Measurements from ENCODE around the gene NDST3.
"Not testable (repeated sequence)": the region's sequence is repeated elsewhere in the genome, so short reads cannot be mapped to it uniquely, and the experiment has no call there.

NDST3 gene

DNA sequence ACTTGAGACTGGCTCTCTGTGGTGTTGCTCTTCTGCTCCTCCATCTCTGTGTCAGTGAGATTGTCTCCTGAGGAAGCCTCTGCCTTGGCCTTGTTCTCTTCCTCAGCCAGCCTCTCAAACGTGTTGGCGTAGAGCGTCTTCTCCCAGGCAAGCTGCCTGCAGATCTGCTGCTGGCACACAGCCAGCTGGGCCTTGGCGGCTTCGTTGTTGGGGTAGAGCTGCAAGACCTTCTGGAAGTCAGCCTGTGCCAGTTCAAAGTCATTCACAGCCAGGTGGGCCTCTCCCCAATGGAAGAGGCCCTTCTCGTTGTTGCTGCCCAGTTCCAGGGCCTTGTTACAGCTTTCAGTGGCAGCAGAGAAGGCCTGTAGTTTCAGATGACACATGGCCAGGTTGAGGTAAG is 159.1 kb downstream of the NDST3 start:
- no peak for DNase-seq

- DNase-seq, result no peak
Measured at GRCh38 chr4:118206627-118207026, 172.3 kb downstream of the NDST3 start.

DNA sequence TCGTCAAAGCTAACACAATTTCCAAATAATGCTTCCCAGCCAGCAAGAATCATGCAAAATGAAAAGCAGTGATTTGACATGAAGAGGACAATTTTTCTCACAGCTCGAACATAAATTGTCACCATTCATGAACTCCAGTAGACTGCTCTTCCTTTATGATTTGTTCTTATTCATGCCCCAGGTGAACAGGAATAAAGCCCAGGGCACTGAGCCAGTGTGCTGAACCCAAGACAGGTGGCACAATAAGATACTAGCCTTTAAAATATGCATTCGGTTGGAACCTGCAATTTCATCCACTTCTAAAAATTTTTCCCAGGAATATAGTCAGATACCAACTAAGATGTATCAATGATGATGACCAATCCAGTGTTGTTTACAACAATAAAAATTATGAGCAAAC is 178.8 kb downstream of the NDST3 start:
- DNase-seq, result no peak

- DNase-seq, result no peak
Measured at GRCh38 chr4:118215826-118216225, 181.5 kb downstream of the NDST3 start.

GRCh38 chr4:118221227-118221800 is 187.0 kb downstream of the NDST3 start:
- DNase-seq, result no peak

- no peak for DNase-seq
Measured at GRCh38 chr4:118224243-118224829, 190.1 kb downstream of the NDST3 start.

- no peak for DNase-seq
Measured at GRCh38 chr4:118225511-118225910, 191.2 kb downstream of the NDST3 start.

DNA sequence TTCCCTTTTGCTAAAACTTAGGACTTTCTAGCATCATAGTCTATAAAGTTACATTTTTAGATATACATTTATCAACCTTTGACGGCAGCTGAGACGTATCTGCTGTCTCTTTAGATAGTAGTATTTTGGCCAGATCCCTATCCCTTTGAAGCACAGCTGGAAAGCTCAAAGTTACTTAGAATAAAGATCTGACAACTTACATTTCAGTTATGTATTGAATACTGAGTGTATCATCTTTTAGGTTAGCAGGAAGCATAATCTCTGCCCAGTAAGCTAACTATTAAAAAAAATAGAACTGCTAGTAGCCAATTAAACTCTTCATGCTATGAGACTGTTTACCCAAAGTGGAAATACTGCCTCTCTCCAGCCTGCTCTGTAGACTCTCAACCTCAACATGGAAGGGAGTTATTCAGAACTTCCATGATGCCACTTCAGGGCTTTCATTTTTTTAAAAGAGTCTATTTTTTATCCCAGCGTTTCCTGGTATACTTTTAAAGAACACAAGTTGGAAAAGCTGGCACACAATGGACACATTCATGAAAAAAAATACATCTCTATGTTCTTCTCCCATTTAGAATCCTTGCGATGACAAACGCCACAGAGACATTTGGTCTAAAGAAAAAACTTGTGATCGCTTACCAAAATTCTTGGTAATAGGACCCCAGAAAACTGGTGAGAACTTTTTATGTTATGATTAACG is 192.2 kb downstream of the NDST3 start:
- DNase-seq, result no peak

GRCh38 chr4:118235566-118236120 is 201.4 kb downstream of the NDST3 start:
- no peak for DNase-seq

- DNase-seq, result no peak
Measured at GRCh38 chr4:118237531-118237930, 203.2 kb downstream of the NDST3 start.

DNA sequence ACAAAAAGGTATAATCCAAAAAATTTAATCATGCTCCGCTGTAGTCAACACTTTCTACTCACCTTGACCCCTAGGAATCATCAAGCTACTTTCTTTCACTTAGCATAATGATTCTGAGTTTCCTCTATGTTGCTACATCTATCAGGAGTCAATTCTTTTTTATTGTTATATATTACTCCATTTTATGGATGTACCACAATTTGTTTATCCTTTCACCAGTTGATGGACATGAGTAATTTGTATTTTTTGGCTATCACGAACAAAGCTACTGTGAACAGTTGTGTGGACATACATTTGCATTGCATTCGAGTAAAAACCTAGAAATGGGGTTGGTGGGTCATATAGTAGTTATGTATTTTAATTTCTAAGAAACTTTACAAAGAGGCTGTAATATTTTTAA is 215.6 kb downstream of the NDST3 start:
- no peak for DNase-seq

GRCh38 chr4:118254368-118254767 is 220.1 kb downstream of the NDST3 start:
- no peak for DNase-seq

DNA sequence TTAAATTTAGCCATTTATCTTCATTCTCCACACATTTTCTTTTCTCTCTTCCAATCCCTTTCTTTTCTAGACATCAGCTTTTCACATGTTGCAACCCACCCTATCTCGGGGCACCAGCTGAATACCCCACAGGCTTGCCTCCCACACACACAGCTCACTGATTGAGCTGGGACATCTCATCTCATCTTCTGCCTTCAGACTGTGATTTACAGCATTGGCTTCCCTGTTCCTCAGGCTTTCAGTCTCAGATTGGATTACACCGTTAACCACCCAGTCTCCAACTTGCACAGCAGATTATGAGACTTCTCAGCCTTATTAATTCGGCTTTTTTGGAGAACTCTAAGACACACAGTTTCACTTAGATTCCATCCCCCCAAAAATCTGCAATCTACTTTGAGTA is 224.8 kb downstream of the NDST3 start:
- no peak for DNase-seq

DNA sequence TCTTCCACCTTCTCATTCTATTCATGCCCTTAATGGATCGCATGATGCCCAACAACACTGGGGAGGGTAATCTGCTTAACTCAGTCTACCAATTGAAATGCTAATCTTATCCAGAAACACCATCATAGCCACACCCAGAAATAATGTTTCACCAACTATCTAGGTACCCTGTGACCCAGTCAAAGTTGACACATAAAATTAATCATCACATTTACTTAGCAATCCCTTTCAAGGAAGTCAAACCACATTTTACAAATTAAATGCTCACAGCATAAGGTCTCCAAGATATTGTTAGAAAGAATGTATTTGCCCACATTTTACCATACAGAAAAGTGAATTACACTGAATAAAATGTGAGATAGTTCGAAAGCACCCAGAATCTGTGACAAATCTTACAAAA is 226.0 kb downstream of the NDST3 start:
- no peak for DNase-seq

GRCh38 chr4:118264096-118264495 is 229.8 kb downstream of the NDST3 start:
- no peak for DNase-seq

DNA sequence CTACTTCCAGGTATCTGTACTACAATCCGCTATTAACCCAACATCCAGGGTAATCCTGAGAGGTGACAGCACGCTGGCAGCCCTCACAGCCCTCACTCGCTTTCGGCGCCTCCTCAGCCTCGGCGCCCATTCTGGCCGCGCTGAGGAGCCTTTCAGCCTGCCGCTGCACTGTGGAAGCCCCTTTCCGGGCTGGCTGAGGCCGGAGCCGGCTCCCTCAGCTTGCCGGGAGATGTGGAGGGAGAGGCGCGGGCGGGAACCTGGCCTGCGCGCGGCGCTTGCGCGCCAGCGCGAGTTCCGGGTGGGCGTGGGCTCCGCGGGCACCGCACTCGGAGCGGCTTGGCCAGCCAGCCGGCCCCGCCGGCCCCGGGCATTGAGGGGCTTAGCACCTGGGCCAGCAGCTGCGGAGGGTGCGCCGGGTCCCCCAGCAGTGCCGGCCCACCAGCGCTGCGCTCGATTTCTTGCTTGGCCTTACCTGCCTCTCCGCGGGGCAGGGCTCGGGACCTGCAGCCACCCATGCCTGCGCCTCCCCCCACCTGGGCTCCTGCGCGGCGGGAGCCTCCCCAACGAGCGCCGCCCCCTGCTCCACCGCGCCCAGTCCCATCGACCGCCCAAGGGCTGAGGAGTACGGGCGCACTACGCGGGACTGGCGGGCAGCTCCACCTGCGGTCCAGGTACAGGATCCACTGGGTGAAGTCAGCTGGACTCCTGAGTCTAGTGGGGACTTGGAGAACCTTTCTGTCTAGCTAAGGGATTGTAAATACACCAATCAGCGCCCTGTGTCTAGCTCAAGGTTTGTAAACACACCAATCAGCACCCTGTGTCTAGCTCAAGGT is 231.2 kb downstream of the NDST3 start:
- no peak for DNase-seq

- not testable (repeated sequence) for DNase-seq
Measured at GRCh38 chr4:118266145-118266496, 231.8 kb downstream of the NDST3 start.

DNA sequence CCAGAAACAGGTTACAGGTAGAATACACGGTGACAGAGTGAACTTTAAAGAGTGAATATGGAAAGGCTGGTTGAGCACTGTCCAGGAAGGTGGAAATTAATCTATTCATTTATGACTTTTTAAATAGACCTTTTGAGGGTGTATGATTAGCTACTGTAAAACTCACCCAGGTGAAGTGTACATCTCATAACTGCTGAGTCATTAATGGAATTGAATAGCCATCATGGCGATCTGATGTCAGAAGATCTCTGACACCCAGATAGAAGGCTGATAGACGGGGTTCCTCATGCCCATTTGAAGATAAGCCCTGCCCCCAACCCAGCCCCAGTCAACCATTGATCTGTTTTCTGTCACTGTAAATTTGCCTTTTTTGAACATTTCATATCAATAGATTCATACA is 234.5 kb downstream of the NDST3 start:
- no peak for DNase-seq

DNA sequence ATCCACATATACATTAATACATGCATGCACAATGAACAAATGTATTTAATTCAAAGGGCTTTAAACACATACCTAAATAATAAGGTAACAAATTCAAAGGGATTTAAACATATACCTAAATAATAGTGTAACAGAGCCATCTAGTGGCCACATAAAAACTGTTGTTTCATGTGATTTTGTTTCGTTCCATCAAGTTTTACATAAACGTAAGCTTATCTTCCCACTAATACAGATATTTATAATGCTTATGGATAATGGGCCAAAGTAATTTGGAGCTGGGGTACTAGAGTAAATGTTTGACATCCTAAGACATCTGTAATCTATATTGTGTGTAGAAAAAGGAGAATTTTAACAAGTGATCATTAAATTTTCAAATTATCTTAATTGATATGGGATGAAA is 236.2 kb downstream of the NDST3 start:
- DNase-seq, result no peak

DNA sequence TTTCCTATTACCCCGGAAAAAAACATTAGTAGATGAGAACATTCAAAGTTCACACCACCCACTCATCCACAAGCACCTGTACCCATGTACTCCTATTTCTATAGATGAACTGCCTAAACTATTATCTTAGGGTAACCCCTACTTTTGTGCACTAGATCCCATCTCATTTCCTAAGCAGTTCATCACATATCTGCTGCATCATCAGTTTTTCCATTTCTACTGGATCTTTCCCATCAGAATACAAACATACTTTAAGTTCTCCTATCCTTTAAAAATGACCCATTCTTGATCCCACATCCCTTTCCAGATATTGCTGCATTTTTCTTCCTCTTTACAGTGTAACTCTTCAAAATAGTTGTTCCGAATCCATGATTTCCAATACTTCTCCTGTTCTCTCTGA is 237.5 kb downstream of the NDST3 start:
- DNase-seq, result no peak

- DNase-seq, result no peak
Measured at GRCh38 chr4:118273642-118274041, 239.4 kb downstream of the NDST3 start.

- no peak for DNase-seq
Measured at GRCh38 chr4:118276580-118276979, 242.3 kb downstream of the NDST3 start.

- no peak for DNase-seq
Measured at GRCh38 chr4:118277243-118277642, 243.0 kb downstream of the NDST3 start.
